Chondrocyte (in vitro differentiated cells): ENCODE measurements around the gene PURA. TPM values are rescaled to one million over a fixed set of nuclear protein-coding genes. Genes with fewer than 3 reads are reported as not detected.

Source experiments
- DNase-seq: peaks from one replicate; pipeline ENCODE4 v3.0.0; 2021; ENCODE audit warnings: mixed read lengths, low spot score
- H3K27ac Mint-ChIP-seq: one replicate; pipeline ENCODE4 v1.8.0; 2021; ENCODE audit warnings: mild to moderate bottlenecking, moderate library complexity, mixed read lengths; ENCODE audit not compliant: unreplicated experiment
- H3K27me3 Mint-ChIP-seq: 2 replicates; pipeline ENCODE4 v1.8.0; 2021; ENCODE audit warnings: low read depth, mixed read lengths
- H3K36me3 Mint-ChIP-seq: 2 replicates; pipeline ENCODE4 v1.8.0; 2021; ENCODE audit warnings: low read depth, mixed read lengths
- H3K4me1 Mint-ChIP-seq: 2 replicates; pipeline ENCODE4 v1.8.0; 2021; ENCODE audit warnings: low read depth, mild to moderate bottlenecking, mixed read lengths
- H3K4me3 Mint-ChIP-seq: one replicate; pipeline ENCODE4 v1.8.0; 2021; ENCODE audit warnings: mild to moderate bottlenecking, moderate library complexity, mixed read lengths; ENCODE audit not compliant: unreplicated experiment
- H3K9me3 Mint-ChIP-seq: 2 replicates; pipeline ENCODE4 v1.8.0; 2021; ENCODE audit warnings: low read depth, mixed read lengths
- total RNA-seq: library from RNA; stranded (reverse); gene quantifications from 3 replicates; pipeline ENCODE4 v1.2.1, GENCODE V29; 2021
- TF ChIP-seq, protein P1 (sequence below): fragments of 200-600 bp; sonication (generic); IDR thresholded peaks from 2 replicates; pipeline ENCODE4 v1.5.0; 2021; ENCODE audit warnings: antibody characterized with exemption, mild to moderate bottlenecking, moderate library complexity

Gene PURA
- total RNA-seq, 1 donor from 2014 or later, result 16.7 TPM

DNA sequence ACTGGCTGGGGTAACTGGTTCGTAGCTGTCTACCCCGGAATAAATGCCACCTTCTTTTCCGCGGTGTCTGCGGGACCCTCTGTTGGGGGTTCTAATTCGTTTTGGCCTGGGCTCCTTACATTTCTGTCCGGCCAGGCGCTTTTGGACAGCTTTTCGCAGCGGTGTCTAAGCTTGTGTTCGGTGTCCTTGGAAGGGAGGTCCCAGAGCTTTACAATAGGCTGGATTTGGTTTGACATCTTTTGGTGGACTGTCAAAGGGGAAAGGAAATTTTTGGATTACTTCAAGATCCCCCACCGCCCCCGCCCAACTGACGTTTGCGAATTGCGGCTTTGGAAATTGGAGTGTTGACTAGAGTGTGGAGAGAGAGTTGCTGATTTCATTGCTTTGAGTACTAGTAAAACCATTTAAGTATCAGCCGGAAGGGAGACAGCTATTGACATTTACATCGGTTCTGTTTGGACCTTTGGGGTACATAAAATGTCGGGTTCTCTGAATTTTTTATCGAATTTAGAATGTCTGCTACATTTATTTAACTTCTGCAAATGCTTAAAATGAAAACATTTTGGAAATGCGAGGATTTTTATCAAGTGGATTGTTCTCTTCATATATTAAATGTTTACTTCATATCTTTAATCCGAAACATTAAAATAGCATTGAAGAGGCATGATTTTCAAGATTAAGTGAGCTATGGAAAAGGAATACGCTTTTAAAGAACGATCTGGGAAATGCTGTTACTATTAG is 4.7 kb upstream of the PURA start:
- H3K27me3 Mint-ChIP-seq, result peaks cover 39% of the 10 kb centered on the region
- H3K36me3 Mint-ChIP-seq, result no peaks in the 10 kb centered on the region
- no peak for DNase-seq
- TF ChIP-seq, protein P1, sequence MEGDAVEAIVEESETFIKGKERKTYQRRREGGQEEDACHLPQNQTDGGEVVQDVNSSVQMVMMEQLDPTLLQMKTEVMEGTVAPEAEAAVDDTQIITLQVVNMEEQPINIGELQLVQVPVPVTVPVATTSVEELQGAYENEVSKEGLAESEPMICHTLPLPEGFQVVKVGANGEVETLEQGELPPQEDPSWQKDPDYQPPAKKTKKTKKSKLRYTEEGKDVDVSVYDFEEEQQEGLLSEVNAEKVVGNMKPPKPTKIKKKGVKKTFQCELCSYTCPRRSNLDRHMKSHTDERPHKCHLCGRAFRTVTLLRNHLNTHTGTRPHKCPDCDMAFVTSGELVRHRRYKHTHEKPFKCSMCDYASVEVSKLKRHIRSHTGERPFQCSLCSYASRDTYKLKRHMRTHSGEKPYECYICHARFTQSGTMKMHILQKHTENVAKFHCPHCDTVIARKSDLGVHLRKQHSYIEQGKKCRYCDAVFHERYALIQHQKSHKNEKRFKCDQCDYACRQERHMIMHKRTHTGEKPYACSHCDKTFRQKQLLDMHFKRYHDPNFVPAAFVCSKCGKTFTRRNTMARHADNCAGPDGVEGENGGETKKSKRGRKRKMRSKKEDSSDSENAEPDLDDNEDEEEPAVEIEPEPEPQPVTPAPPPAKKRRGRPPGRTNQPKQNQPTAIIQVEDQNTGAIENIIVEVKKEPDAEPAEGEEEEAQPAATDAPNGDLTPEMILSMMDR, result no peak
- peak overlapping the region; percentile 85 for H3K27ac Mint-ChIP-seq
- no peaks in the 10 kb centered on the region for H3K9me3 Mint-ChIP-seq
- H3K4me3 Mint-ChIP-seq, result peak overlapping the region; percentile 94
- H3K4me1 Mint-ChIP-seq, result peaks cover 45% of the 10 kb centered on the region

DNA sequence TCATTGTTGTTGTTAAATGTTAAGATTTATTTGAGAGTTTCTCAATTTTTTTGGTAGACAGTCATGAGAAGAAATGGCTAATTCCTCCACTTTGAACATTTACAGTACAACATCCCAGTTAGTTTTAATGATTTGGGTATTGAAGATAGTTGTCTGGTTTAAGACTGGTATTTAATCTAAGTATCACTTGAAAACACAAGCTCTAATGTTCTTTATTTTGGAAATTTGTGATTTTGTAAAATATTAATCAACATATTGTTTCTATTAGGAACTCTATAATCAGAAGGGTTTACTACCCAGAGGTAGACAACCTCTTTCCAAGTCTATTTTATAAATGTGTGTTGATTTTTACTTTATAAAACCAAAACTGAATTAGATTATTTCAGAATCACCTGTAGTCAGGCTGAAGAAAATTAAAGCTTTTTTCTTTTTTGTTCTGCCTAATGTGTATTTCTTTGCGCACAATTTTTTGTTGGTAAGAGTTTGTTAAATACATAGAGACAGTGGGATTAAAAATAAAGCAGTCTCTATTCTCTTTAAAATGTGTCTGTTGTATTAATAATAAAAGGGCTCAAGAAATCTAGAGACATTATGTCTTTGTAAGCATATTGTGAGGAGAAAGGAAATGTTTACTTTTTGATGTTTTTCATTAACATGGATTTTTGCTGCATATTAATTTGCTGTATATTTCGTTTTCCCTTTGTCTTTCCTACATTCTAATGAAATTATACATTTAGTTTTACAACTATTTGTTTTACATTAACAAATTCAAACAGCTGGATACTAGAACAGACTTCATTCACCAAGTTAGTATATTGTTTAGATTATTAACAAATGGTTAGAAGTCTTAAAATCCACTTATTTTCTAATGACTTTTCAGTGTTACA is 3.9 kb upstream of the PURA start:
- H3K4me1 Mint-ChIP-seq, result peaks cover 51% of the 10 kb centered on the region
- DNase-seq, result no peak
- TF ChIP-seq, protein P1, result no peak
- H3K27ac Mint-ChIP-seq, result no peak overlapping the region
- peaks cover 31% of the 10 kb centered on the region for H3K27me3 Mint-ChIP-seq
- no peaks in the 10 kb centered on the region for H3K36me3 Mint-ChIP-seq
- H3K9me3 Mint-ChIP-seq, result no peaks in the 10 kb centered on the region
- no peak overlapping the region for H3K4me3 Mint-ChIP-seq

DNA sequence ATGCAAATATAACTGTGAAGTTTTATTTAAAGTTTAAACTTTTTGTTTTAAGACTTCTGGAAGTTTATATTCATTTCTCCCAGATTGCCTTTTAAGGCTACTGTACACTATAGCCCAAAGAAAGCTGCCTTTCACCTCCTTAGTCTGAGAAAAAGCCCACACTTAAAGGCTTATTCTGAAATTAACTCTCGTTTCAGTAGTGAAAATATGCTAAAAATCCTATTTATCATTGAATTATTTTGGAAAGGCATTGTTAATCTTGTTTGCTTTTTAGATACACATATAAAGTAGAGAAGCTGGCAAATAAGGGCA is 3.3 kb upstream of the PURA start:
- peaks cover 55% of the 10 kb centered on the region for H3K4me1 Mint-ChIP-seq
- H3K4me3 Mint-ChIP-seq, result no peak overlapping the region
- no peak for DNase-seq
- TF ChIP-seq, protein P1, result no peak
- H3K27ac Mint-ChIP-seq, result no peak overlapping the region
- no peaks in the 10 kb centered on the region for H3K9me3 Mint-ChIP-seq
- H3K27me3 Mint-ChIP-seq, result peaks cover 26% of the 10 kb centered on the region
- no peaks in the 10 kb centered on the region for H3K36me3 Mint-ChIP-seq

DNA sequence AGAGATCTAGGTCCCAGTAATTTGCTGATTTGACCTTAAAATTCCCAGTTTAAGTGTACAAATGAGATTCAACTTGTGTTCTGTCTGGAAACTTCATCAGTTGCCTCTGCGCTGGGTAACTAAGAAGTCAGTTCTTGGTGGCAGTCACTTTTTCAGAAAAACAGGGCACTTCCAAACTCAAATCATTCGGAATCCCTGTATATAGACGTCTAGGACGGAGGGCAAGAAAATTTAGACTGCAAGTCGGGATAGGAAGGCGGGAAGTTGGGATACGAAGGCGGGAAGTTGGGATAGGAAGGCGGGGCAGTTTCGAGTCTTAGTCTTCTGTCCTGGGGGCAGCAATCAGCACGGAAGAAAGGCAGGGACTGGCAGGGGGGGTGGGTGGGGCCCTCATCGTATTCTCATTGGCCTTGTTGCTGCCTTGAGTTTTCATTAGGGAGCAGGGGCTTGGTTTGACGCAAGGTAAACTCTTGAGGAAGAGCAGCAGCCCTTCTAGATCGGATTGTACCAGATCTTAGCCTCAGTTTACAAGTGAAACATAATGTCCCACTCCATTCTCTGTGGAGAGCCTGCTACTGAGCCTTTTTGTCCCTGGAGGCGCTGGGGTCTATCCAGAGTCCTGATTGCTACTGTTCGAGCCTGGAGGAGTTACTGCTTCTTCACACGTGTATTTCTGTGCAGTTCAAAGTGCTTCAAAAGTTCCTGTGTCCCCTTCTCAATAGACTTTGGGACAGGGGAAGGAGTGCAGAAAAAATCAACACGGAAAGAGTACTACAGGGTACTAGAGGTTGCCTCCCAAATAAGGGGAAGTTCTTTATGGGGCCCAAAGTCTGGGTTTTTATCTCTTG is 2.7 kb upstream of the PURA start:
- Mint-ChIP-seq H3K36me3 (no peaks in the 10 kb centered on the region), H3K4me3 (no peak overlapping the region), H3K27ac (no peak overlapping the region), H3K9me3 (no peaks in the 10 kb centered on the region), H3K27me3 (peaks cover 21% of the 10 kb centered on the region), H3K4me1 (peaks cover 61% of the 10 kb centered on the region)
- no peak for DNase-seq
- TF ChIP-seq, protein P1, result no peak
